Ureter (tissue), 1 donor: Measurements from ENCODE around the gene MESP2. TPM values are rescaled to one million over a fixed set of nuclear protein-coding genes. Genes with fewer than 3 reads are reported as not detected.

Source experiments
- DNase-seq: peaks from one replicate; pipeline ENCODE4 v3.0.0-alpha.2; 2020; ENCODE audit warnings: low spot score
- total RNA-seq: library from RNA; stranded (reverse); gene quantifications from one replicate; pipeline ENCODE4 v1.2.4, GENCODE V29; 2023
- donor health status: DM: yes; HTN: yes; CAD: no.

The MESP2 gene
- not detected for total RNA-seq

GRCh38 chr15:89776274-89777072, at the start of gene MESP2:
Gene MESP2, plus strand, starts transcription at chr15:89776332. Its CDS starts 26 bp downstream, at chr15:89776358.
- DNase-seq: peak; percentile 80

GRCh38 chr15:89728254-89728653, 47.9 kb upstream of the MESP2 start:
- DNase-seq: no peak

- no peak for DNase-seq
Measured at GRCh38 chr15:89731275-89731674, 44.9 kb upstream of the MESP2 start.

GRCh38 chr15:89732451-89733172, 43.5 kb upstream of the MESP2 start:
- DNase-seq: no peak

- DNase-seq: no peak
Measured at GRCh38 chr15:89735773-89736172, 40.4 kb upstream of the MESP2 start.

GRCh38 chr15:89740137-89740536, 36.0 kb upstream of the MESP2 start:
- peak; percentile 71 for DNase-seq

- no peak for DNase-seq
Measured at GRCh38 chr15:89743011-89743410, 33.1 kb upstream of the MESP2 start.

- no peak for DNase-seq
Measured at GRCh38 chr15:89743594-89743993, 32.5 kb upstream of the MESP2 start.

GRCh38 chr15:89745131-89745530, 31.0 kb upstream of the MESP2 start:
- DNase-seq: no peak

- no peak for DNase-seq
Measured at GRCh38 chr15:89745768-89746167, 30.4 kb upstream of the MESP2 start.

GRCh38 chr15:89746386-89746780, 29.7 kb upstream of the MESP2 start:
- DNase-seq: no peak

- DNase-seq: no peak
Measured at GRCh38 chr15:89747708-89748682, 28.1 kb upstream of the MESP2 start.

- DNase-seq: no peak
Measured at GRCh38 chr15:89749054-89749453, 27.1 kb upstream of the MESP2 start.

GRCh38 chr15:89749526-89749925, 26.6 kb upstream of the MESP2 start:
- no peak for DNase-seq

GRCh38 chr15:89749951-89750559, 26.1 kb upstream of the MESP2 start:
- DNase-seq: no peak

GRCh38 chr15:89750560-89751542, 25.3 kb upstream of the MESP2 start, which contains the start of gene MESP1:
Gene MESP1, minus strand, starts transcription at chr15:89751249. Its CDS starts 18 bp downstream, at chr15:89751231.
- DNase-seq: peak; percentile 94

GRCh38 chr15:89751748-89752147, 24.4 kb upstream of the MESP2 start:
- DNase-seq: peak; percentile 70

GRCh38 chr15:89753855-89754254, 22.3 kb upstream of the MESP2 start:
- no peak for DNase-seq

- DNase-seq: no peak
Measured at GRCh38 chr15:89754361-89755154, 21.6 kb upstream of the MESP2 start.
